Posterior cingulate gyrus (tissue), 11 donors: ENCODE data around the gene METTL27.
"Not testable (repeated sequence)": the region's sequence is repeated elsewhere in the genome, so short reads cannot be mapped to it uniquely, and the experiment has no call there.

Source experiments
- DNase-seq, 10 donors: peaks; one replicate each; pipeline versions ENCODE4 v3.0.0 to v3.0.0-alpha.2; 2020 to 2021; ENCODE audit warnings: mixed read lengths in 3 of 10
- intact Hi-C: fragments of 100-400 bp; cut with DNase I; formaldehyde crosslinking; loops from one replicate; pipeline ENCODE4 v1.15.1; 2023

METTL27 gene

GRCh38 chr7:73823873-73824592 lies 18.3 kb downstream of the METTL27 start:
- intact Hi-C loops: no loop called here
- DNase-seq: peak in 1 of 10 donors; percentile 17

- intact Hi-C loops: no loop called here
- peak in 1 of 10 donors; percentile 0 for DNase-seq
Measured at GRCh38 chr7:73823257-73823656, 19.1 kb downstream of the METTL27 start.

- intact Hi-C loops: no loop called here
- peak in 3 of 10 donors; percentile 47 to 56 (median 55) for DNase-seq
Measured at GRCh38 chr7:73822319-73823173, 19.8 kb downstream of the METTL27 start.

GRCh38 chr7:73821597-73822285 lies 20.6 kb downstream of the METTL27 start:
- peak in 3 of 10 donors; percentile 16 to 42 (median 21) for DNase-seq
- intact Hi-C loops: not testable (repeated sequence)

- intact Hi-C loops: no loop called here
- DNase-seq: no peak
Measured at GRCh38 chr7:73820013-73820412, 22.3 kb downstream of the METTL27 start.

- DNase-seq: peak in 2 of 10 donors; percentile 15 to 22
- intact Hi-C loops: no loop called here
Measured at GRCh38 chr7:73817121-73817520, 25.2 kb downstream of the METTL27 start.

GRCh38 chr7:73815436-73815835 lies 26.9 kb downstream of the METTL27 start:
- intact Hi-C loops: no loop called here
- peak in 3 of 10 donors; percentile 16 to 66 (median 66) for DNase-seq

- no peak for DNase-seq
- intact Hi-C loops: loop anchor here (5.0 kb wide), 1 partner anchor 44 kb away; no protein-coding TSS in a partner anchor
Measured at GRCh38 chr7:73812996-73813395, 29.3 kb downstream of the METTL27 start.

- peak in 4 of 10 donors; percentile 40 to 88 (median 69) for DNase-seq
- intact Hi-C loops: loop anchor here (5.0 kb wide), 1 partner anchor 46 kb away; no protein-coding TSS in a partner anchor
Measured at GRCh38 chr7:73811760-73812168, 30.6 kb downstream of the METTL27 start.

GRCh38 chr7:73810998-73811360 lies 31.3 kb downstream of the METTL27 start:
- intact Hi-C loops: loop anchor here (5.0 kb wide), 1 partner anchor 46 kb away; no protein-coding TSS in a partner anchor
- DNase-seq: no peak

GRCh38 chr7:73809467-73809951 lies 32.8 kb downstream of the METTL27 start:
- peak in 1 of 10 donors; percentile 81 for DNase-seq
- intact Hi-C loops: no loop called here

GRCh38 chr7:73802459-73802858 lies 39.9 kb downstream of the METTL27 start:
- DNase-seq: no peak
- intact Hi-C loops: no loop called here

GRCh38 chr7:73801577-73801976 lies 40.7 kb downstream of the METTL27 start:
- DNase-seq: no peak
- intact Hi-C loops: no loop called here

GRCh38 chr7:73799282-73800141 lies 42.8 kb downstream of the METTL27 start:
- intact Hi-C loops: no loop called here
- DNase-seq: no peak

- DNase-seq, intact Hi-C loops: not testable (repeated sequence)
Measured at GRCh38 chr7:73797176-73797575, 45.1 kb downstream of the METTL27 start.

- DNase-seq, intact Hi-C loops: not testable (repeated sequence)
Measured at GRCh38 chr7:73796656-73797055, 45.7 kb downstream of the METTL27 start.

GRCh38 chr7:73795188-73795587 lies 47.1 kb downstream of the METTL27 start:
- intact Hi-C loops, DNase-seq: not testable (repeated sequence)

GRCh38 chr7:73791170-73791690 lies 51.1 kb downstream of the METTL27 start:
- intact Hi-C loops, DNase-seq: not testable (repeated sequence)

- DNase-seq: no peak
- intact Hi-C loops: no loop called here
Measured at GRCh38 chr7:73789051-73789450, 53.3 kb downstream of the METTL27 start.

- DNase-seq, intact Hi-C loops: not testable (repeated sequence)
Measured at GRCh38 chr7:73787786-73788048, 54.6 kb downstream of the METTL27 start.
